Left ventricle myocardium superior (tissue), 1 donor: ENCODE data around the gene SORCS2. TPM values are rescaled to one million over a fixed set of nuclear protein-coding genes. Genes with fewer than 3 reads are reported as not detected.

ENCODE experiments used
- ATAC-seq: fragments of 200-7000 bp; cut with Tn5 transposase; one replicate; pipeline ENCODE4 v1.9.1; 2020; ENCODE audit warnings: mild to moderate bottlenecking, moderate library complexity
- DNase-seq: peaks from one replicate; pipeline ENCODE4 v3.0.0-alpha.2; 2020
- intact Hi-C: fragments of 100-400 bp; cut with micrococcal nuclease; formaldehyde crosslinking; loops from one replicate; pipeline ENCODE4 v1.11.0; 2022
- long read RNA-seq: library from polyadenylated mRNA; unstranded; transcript quantifications from one replicate; pipeline ENCODE4 v2.0.0, GENCODE V29; 2021
- total RNA-seq: library from RNA; stranded (reverse); fragmentation: NEBNext Ultra II Directional; extraction: Animal tissue kit (Norgen Biotek cat#: 25700); gene quantifications from one replicate; pipeline ENCODE4 v1.2.1, GENCODE V29; 2021
- donor health status: DM: no; HTN: yes; CAD: no; lungs with severe emphysema.

Gene SORCS2
- 1.5 TPM for total RNA-seq
- long read RNA-seq, partial matches to known transcripts = 0 of 2 reads
- long read RNA-seq, other reads (novel, unspliced or antisense) = 2 of 2 reads

- intact Hi-C loops = loop anchor here (10.0 kb wide), 1 partner anchor 102 kb away; no protein-coding TSS in a partner anchor
- DNase-seq (peak; percentile 86), ATAC-seq (peak; percentile 91)
These were observed at the start of gene SORCS2 for GRCh38 chr4:7192252-7193029. SORCS2 (plus strand) TSS chr4:7192538.

DNA sequence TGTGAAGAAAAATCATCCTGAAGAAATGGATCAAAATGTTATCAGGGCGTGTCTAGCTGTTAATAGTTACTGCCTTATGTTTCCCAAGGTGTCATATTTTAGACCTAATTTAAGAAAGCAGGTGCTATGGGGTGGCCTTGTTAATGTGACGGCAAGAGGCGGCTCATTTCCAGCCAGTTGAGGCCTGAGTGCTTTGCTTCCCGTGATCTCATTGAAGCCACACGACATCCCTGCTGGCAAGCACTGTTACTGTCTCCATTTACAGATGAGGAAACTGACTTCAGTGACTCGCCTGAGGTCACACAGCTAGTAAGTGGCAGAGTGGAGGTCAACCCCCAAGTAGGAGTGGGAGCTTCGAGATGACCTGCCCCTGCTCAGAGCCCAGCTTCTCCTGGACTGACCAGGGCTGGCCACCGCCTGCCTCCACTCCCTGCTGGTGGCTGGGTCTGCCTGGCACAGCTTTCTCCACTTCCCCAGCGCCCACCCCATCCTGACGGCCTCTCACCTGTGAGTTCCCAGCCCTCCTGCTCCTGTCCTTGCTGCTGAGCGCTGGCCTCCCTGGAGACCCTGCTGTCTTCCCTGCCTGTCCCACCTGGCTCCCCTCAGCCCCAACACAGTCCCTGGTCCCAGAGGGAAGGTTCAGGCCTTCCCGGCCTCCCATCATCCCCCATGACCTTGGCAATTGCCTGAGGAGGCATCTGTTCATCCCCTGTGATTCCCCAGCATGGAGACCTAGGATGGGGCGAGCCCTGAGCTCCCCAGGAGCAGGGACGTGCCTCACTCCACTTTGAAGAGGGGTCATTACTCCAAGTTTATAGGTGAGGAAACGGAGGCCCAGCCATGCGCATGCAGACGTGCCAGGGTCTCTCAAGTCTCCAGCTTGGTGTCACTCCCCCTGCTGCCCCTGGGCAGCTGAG is 47.7 kb upstream of the SORCS2 start:
- DNase-seq = no peak
- no peak for ATAC-seq
- intact Hi-C loops = no loop called here

DNA sequence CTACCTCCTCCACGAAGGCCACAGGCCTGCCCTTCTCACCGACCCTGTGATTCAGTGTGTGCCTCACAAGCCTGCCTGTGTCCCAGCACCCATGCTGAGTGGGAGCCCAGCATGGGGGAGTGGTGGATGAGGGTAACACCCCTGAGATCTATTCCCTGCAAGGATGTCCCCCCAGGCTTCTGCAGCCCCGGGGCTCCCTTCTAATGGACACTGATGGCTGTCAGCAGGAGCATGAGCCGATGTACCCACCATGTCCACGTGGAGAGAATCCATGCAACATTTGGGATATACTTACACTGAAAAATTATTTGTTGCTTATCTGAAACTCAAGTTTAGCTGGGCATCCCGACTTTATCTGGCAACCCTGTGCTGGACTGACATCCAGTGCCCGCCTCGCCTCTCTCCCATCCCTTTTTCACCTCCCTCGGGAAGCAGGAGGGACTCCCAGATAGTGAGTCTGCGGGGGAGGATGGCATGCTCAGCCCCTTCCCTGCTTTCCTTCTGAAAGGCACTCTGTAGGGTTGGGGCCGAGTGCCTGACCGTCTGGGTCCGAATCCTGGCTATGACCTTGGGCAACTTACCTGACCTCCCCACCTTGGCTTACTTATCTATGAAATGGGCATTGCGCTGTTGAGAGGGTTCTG is 46.9 kb upstream of the SORCS2 start:
- intact Hi-C loops = no loop called here
- DNase-seq (no peak), ATAC-seq (no peak)

- ATAC-seq = no peak
- DNase-seq = no peak
- intact Hi-C loops = no loop called here
These were observed 46.1 kb upstream of the SORCS2 start for GRCh38 chr4:7146059-7146785.

DNA sequence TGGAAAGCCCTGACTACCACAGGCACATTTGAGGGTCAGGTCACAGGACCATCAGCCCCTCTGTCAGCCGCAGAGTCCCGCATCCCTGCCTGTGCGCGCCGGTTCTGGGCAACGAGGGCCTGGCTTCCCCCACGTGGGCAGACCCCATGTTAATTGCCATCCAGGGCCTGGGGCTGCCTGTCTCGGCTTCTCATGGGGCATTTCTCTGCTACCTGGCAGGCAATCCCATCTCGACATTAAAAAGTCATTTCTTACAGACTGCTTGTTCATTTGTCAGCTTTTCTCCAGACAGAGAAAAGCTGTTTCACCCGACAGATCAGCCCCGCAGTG is 45.6 kb upstream of the SORCS2 start:
- intact Hi-C loops = no loop called here
- ATAC-seq (no peak), DNase-seq (no peak)

DNA sequence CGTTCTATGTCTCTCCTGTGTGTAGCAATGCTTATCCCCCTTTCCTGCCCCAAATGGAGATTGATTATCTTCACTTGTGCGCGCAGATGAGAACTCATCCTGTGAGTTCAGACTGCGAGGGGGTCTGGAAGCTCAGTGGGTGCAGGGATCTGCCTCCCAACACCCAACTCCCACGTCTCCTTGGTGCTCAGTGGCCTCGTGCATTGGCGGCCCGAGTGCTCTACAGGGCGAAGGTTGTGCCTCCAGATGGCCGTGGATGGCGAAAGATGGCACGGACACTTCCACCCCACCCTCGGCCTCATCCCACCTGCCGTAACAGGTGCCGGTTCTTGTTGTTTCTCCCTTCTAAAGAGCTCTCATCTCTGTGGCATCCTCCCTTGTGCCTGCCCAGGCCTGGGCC is 45.1 kb upstream of the SORCS2 start:
- intact Hi-C loops = no loop called here
- DNase-seq (no peak), ATAC-seq (no peak)

GRCh38 chr4:7147661-7148310 is 44.6 kb upstream of the SORCS2 start:
- intact Hi-C loops = no loop called here

DNA sequence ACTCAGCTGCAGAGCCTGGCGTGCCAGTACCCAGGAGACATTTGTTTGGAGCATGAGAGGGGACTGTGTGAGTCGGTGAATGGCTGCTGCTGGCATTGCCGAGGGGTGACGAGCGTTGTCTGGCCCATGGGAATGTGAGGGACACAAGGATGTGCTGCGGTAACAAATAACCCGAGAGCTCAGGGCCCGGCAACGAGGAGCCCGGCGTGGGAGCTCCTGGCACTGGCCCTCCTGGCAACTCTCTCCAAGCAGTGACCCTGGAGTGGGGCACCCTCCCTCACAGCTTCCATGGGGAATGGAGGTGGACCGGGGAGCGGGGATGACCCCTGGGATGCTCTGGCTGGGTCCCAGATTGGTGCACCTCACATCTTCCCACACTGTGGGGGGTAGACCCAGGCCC is 44.0 kb upstream of the SORCS2 start:
- intact Hi-C loops = no loop called here
- no peak for DNase-seq
- no peak for ATAC-seq

More at GRCh38 chr4:7147661-7148310, 44.6 kb upstream of the SORCS2 start:
- ATAC-seq (no peak), DNase-seq (no peak)

- intact Hi-C loops = no loop called here
- ATAC-seq (no peak), DNase-seq (no peak)
These were observed 42.2 kb upstream of the SORCS2 start for GRCh38 chr4:7150036-7150635.

DNA sequence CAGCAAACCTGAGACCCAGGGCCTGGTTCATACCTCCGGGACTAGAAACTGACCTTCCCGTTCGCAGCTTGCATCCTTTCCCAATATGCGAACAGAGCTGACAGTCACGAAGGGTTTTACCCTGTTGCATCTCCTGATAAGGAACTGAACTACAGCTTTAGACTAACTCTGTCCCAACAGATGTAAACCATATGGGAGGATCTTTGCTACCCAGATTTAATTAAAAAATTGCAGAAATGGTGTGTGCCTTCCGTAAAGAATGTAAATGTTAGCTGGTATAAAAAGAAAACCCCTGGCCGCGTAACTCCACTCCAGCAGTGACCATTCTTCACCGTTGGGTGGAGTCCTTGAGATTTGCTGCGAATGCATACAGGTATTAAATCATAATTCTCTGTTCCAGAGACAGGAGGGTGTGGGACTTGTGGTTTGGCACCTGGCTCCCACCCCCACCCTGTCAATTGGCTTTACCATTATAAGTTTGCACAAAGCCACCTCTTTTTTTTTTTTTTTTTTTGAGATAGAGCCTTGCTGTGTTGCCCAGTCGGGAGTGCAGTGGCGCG is 40.6 kb upstream of the SORCS2 start:
- DNase-seq (no peak), ATAC-seq (no peak)
- intact Hi-C loops = no loop called here

- DNase-seq (no peak), ATAC-seq (no peak)
- intact Hi-C loops = no loop called here
These were observed 38.6 kb upstream of the SORCS2 start for GRCh38 chr4:7153711-7154110.

DNA sequence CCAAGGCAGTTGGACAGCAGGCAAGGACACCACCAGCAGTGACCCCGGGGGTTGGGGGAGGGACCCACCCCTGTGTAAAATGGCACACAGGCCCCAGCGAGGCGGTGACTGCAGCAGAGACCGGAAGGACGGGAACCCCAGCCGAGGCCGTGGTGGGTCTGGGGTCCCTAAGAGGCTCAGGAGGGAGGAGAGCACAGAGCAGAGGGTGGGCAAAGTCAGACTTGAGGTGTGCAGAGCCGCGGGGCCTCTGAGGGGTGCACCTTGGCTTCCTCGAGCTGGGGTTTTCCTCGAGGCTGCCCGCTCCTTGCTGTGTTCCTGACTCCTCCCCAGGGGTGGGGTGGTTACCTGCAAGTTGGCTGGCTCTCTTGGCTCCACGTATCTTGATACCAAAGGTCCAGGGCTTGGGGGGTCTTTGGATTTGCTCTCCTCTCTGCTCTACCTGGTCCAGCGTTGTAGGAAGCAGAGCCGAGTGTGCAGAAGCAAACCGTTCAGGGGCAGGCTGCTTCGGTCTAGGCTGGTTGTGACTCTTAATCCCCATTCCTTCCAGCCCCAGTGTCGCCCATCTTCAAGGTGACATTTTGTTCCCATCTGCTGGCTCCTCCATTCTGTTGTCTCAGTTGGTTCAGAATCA is 37.9 kb upstream of the SORCS2 start:
- no peak for DNase-seq

DNA sequence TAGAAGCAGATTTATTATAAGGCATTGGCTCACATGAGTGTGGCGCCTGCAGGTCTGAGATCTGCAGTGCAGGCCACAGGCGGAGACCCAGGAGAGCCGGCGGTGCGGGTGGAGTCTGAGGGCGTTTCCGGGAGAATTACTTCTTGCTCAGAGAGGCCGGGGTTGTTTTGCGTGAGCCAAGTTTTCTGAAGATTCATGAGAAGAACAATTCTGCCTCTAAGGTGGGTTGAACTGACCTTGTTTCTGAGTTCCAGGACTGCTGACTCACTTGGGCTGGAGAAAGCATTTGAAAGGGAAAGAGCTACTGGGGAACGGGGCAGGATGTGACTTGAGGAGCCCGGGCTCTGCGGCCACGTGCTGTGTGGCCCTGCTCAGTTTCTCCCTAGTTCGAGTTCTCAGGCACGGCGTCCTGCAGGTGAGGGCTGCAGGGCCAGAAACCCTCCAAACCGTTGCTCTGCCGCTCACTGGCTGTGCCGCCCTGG is 36.7 kb upstream of the SORCS2 start:
- ATAC-seq = peak; percentile 48
- DNase-seq = no peak
- intact Hi-C loops = no loop called here

More for the DNA sequence above, 37.9 kb upstream of the SORCS2 start:
- no peak for ATAC-seq
- intact Hi-C loops = no loop called here

GRCh38 chr4:7156328-7156727 is 36.0 kb upstream of the SORCS2 start:
- intact Hi-C loops = no loop called here
- DNase-seq (no peak), ATAC-seq (peak; percentile 50)

DNA sequence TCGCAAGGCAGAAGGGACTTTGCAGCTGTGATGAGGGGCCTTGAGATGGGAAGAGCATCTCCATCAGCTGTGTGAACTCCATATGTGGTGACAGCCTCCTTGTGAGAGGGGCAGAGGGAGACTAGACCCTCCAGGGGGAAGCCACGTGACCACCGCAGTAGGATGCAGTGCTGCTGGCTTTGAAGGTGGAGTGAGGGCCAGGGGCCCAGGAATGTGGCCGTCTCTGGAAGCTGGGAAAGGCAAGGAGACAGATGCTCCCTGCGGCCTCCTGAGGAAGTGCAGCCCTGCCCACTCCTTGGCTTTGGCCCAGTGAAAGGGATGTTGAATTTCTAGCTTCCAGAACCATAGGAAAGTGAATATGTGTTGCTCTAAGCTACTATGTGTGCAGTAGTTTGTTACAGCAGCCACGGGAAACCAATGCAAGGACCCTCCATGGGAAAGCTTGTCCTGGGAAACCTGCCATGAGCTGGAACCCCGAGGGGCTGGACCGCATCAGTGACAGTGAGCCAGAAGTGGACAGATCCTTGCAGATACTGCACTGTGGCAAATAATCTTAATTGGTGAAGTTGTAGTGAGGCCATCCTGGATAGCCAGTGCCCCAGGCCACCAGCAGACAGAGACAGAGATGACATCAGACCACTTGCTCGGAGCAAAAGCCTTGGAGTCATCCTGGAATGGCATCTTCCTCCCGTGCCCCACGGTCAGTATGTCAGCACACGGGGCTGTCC is 35.4 kb upstream of the SORCS2 start:
- intact Hi-C loops = no loop called here
- ATAC-seq = peak; percentile 61
- peak; percentile 52 for DNase-seq

DNA sequence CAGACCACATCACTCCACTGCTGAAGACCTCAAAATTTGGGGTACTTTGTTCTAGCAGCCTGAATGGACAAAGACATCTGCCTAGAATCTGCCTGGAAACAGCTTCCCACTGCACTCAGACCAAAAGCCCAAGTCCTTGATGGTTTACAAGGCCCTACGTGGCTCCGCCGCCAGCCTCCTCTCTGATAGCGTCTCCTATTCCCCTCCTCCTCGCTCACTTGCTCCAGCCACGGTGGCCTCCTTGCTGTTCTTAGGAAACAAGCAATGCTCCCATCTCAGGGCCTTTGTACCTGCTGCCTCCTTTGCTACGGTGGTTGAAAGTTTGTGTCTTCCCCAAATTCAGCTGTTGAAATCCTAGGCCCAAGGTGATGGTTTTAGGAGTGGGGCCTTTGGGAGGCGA is 34.7 kb upstream of the SORCS2 start:
- intact Hi-C loops = no loop called here
- ATAC-seq (no peak), DNase-seq (no peak)
